ENCODE measurements around the gene ANO10.

The ANO10 gene

GRCh38 chr3:43477600-43477999 is 144.2 kb downstream of the ANO10 start:
- Histone ChIP-seq H3K4me1 (ENCODE audit: insufficient read depth, low read length, severe bottlenecking) (no peaks in the 10 kb centered on the region), H3K4me2 (ENCODE audit: low read length) (no peak overlapping the region), H3K9ac (ENCODE audit: low read length) (no peak overlapping the region), H3K4me3 (ENCODE audit: low read depth, low read length, poor library complexity, severe bottlenecking) (no peak overlapping the region), H4K20me1 (ENCODE audit: insufficient read depth, low read length) (no peaks in the 10 kb centered on the region), H2AFZ (ENCODE audit: low read length) (no peak overlapping the region), H3K79me2 (ENCODE audit: insufficient read depth, low read length) (no peaks in the 10 kb centered on the region), H3K9me2 (ENCODE audit: low read depth, low read length) (no peaks in the 10 kb centered on the region), H3K36me3 (ENCODE audit: insufficient read depth, low read length) (no peaks in the 10 kb centered on the region), H3K9me3 (ENCODE audit: low read length) (no peaks in the 10 kb centered on the region), H3K27me3 (ENCODE audit: insufficient read depth, low read length) (no peaks in the 10 kb centered on the region), H3F3A (ENCODE audit: insufficient read depth, low read length) (no peaks in the 10 kb centered on the region), H3K27ac (ENCODE audit: low read depth, low read length, poor library complexity, severe bottlenecking) (no peak overlapping the region)
- TF ChIP-seq EZH2 (IDR thresholded peaks at IDR 0.05; ENCODE audit: borderline replicate concordance, low read length) = no peak
- TF ChIP-seq, protein P1, sequence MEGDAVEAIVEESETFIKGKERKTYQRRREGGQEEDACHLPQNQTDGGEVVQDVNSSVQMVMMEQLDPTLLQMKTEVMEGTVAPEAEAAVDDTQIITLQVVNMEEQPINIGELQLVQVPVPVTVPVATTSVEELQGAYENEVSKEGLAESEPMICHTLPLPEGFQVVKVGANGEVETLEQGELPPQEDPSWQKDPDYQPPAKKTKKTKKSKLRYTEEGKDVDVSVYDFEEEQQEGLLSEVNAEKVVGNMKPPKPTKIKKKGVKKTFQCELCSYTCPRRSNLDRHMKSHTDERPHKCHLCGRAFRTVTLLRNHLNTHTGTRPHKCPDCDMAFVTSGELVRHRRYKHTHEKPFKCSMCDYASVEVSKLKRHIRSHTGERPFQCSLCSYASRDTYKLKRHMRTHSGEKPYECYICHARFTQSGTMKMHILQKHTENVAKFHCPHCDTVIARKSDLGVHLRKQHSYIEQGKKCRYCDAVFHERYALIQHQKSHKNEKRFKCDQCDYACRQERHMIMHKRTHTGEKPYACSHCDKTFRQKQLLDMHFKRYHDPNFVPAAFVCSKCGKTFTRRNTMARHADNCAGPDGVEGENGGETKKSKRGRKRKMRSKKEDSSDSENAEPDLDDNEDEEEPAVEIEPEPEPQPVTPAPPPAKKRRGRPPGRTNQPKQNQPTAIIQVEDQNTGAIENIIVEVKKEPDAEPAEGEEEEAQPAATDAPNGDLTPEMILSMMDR (IDR thresholded peaks at IDR 0.05; ENCODE audit: low read length) = no peak

DNA sequence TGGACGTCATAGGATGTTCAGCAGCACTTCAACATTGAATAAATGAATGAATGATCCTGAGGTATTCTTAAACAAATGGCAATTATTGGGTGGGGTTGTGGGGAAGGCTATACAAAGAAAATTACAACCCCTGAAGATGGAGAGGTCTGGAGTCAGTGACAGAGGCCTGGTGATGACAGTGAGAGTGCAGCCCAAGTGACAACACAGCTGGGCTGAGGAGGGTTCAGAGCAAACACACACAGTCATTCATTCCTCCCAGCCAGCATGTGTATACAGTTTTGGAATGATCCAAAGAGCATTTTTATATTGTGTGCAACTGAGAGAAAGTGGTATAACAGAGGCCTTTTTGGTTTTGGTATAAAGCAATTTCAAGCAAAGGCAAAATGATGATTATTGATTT is 148.1 kb downstream of the ANO10 start:
- Histone ChIP-seq H3K4me3 (ENCODE audit: low read depth, low read length, poor library complexity, severe bottlenecking) (no peak overlapping the region), H3K27ac (ENCODE audit: low read depth, low read length, poor library complexity, severe bottlenecking) (no peak overlapping the region), H3F3A (ENCODE audit: insufficient read depth, low read length) (no peaks in the 10 kb centered on the region), H4K20me1 (ENCODE audit: insufficient read depth, low read length) (no peaks in the 10 kb centered on the region), H3K36me3 (ENCODE audit: insufficient read depth, low read length) (no peaks in the 10 kb centered on the region), H3K9ac (ENCODE audit: low read length) (no peak overlapping the region), H3K27me3 (ENCODE audit: insufficient read depth, low read length) (no peaks in the 10 kb centered on the region), H3K4me1 (ENCODE audit: insufficient read depth, low read length, severe bottlenecking) (no peaks in the 10 kb centered on the region), H3K4me2 (ENCODE audit: low read length) (no peak overlapping the region), H2AFZ (ENCODE audit: low read length) (no peak overlapping the region), H3K9me2 (ENCODE audit: low read depth, low read length) (no peaks in the 10 kb centered on the region), H3K9me3 (ENCODE audit: low read length) (no peaks in the 10 kb centered on the region), H3K79me2 (ENCODE audit: insufficient read depth, low read length) (no peaks in the 10 kb centered on the region)
- TF ChIP-seq, protein P1 (IDR thresholded peaks at IDR 0.05; ENCODE audit: low read length) = no peak
- no peak for TF ChIP-seq EZH2 (IDR thresholded peaks at IDR 0.05; ENCODE audit: borderline replicate concordance, low read length)

- Histone ChIP-seq H3F3A (ENCODE audit: insufficient read depth, low read length) (no peaks in the 10 kb centered on the region), H3K9me2 (ENCODE audit: low read depth, low read length) (no peaks in the 10 kb centered on the region), H4K20me1 (ENCODE audit: insufficient read depth, low read length) (no peaks in the 10 kb centered on the region), H3K36me3 (ENCODE audit: insufficient read depth, low read length) (no peaks in the 10 kb centered on the region), H3K4me1 (ENCODE audit: insufficient read depth, low read length, severe bottlenecking) (no peaks in the 10 kb centered on the region), H3K4me2 (ENCODE audit: low read length) (no peak overlapping the region), H3K27ac (ENCODE audit: low read depth, low read length, poor library complexity, severe bottlenecking) (no peak overlapping the region), H3K9ac (ENCODE audit: low read length) (no peak overlapping the region), H3K4me3 (ENCODE audit: low read depth, low read length, poor library complexity, severe bottlenecking) (no peak overlapping the region), H2AFZ (ENCODE audit: low read length) (no peak overlapping the region), H3K27me3 (ENCODE audit: insufficient read depth, low read length) (no peaks in the 10 kb centered on the region), H3K79me2 (ENCODE audit: insufficient read depth, low read length) (no peaks in the 10 kb centered on the region), H3K9me3 (ENCODE audit: low read length) (no peaks in the 10 kb centered on the region)
- no peak for TF ChIP-seq EZH2 (IDR thresholded peaks at IDR 0.05; ENCODE audit: borderline replicate concordance, low read length)
- TF ChIP-seq, protein P1 (IDR thresholded peaks at IDR 0.05; ENCODE audit: low read length) = no peak
Measured at GRCh38 chr3:43473244-43473643, 148.6 kb downstream of the ANO10 start.

Data from OCI-LY1 (cell line).